HEK293 (cell line): ENCODE measurements around the gene AIM2.

ENCODE experiments used
- TCF7L2 ChIP-seq: IDR thresholded peaks from 2 replicates; pipeline ENCODE4 v1.6.1; 2011; ENCODE audit warnings: low read depth, mild to moderate bottlenecking, inconsistent platforms, low read length, moderate library complexity, borderline replicate concordance
- ZNF121 ChIP-seq: fragments of 450-650 bp; formaldehyde crosslinking; IDR thresholded peaks from 2 replicates; pipeline ENCODE4 v1.5.1; 2016; ENCODE audit warnings: missing biosample characterization, missing genetic modification characterization
- ZNF140 ChIP-seq: fragments of 450-650 bp; formaldehyde crosslinking; IDR thresholded peaks from 2 replicates; pipeline ENCODE4 v1.5.1; 2016; ENCODE audit warnings: missing biosample characterization, missing genetic modification characterization
- ZNF560 ChIP-seq: fragments of 450-650 bp; formaldehyde crosslinking; IDR thresholded peaks from 2 replicates; pipeline ENCODE4 v1.5.1; 2017; ENCODE audit warnings: missing biosample characterization, missing genetic modification characterization, borderline replicate concordance

DNA sequence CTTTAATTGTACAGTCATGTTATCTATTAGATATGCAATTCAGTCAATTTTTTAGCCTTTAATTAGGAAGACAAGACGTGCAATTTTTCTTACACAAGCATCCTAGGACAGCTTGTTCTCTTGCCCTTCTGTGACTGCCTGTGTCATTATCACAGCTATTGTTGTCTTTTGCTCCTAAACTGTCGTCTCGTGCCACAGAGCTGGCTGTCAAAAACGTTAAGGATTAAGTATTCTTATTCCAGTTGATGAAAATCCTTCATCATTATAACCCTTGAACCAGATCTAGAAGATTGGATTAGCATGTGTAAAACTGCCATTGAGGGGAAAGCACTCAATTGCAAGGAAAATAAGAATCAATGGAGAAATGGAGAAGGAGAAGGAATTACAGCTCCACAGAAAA, 43.8 kb upstream of the AIM2 start:
- TF ChIP-seq ZNF140: no peak
- no peak for TF ChIP-seq ZNF121 (tag by site-specific recombination)
- TF ChIP-seq ZNF560 (tag by site-specific recombination): no peak
- no peak for TF ChIP-seq TCF7L2
